MCF 10A (cell line): Measurements from ENCODE around the gene RPL36A. TPM values are rescaled to one million over a fixed set of nuclear protein-coding genes. Genes with fewer than 3 reads are reported as not detected.

Experiments used
- BruUV-seq: library from RNA; stranded (reverse); fragments of 400-500 nt; replicated peaks from 2 replicates; lab custom pipeline; 2021; lab: Mats Ljungman, UMichigan
- CTCF ChIA-PET: fragments of 300-600 bp; sonication (Branson Sonifier 250); formaldehyde crosslinking; extraction: SDS; loops from one replicate; lab custom pipeline; 2021; ENCODE audit warnings: antibody characterized with exemption, inconsistent platforms; lab: Yijun Ruan, JAX
- POLR2A ChIA-PET: fragments of 300-600, 350-650 bp; sonication (Branson Sonifier 250); formaldehyde crosslinking; extraction: SDS; loops from one replicate; lab custom pipeline; 2020; ENCODE audit warnings: antibody characterized with exemption, inconsistent platforms; lab: Yijun Ruan, JAX
- DNase-seq: peaks from one replicate; pipeline ENCODE4 v3.0.0-alpha.2; 2018; ENCODE audit not compliant: unreplicated experiment
- H3K27ac Mint-ChIP-seq: one replicate; pipeline ENCODE4 v1.8.0; 2022; ENCODE audit warnings: mild to moderate bottlenecking, low read depth, mixed read lengths; ENCODE audit not compliant: unreplicated experiment
- H3K27me3 Mint-ChIP-seq: one replicate; pipeline ENCODE4 v1.8.0; 2022; ENCODE audit warnings: mixed read lengths; ENCODE audit not compliant: insufficient read depth, unreplicated experiment
- H3K36me3 Mint-ChIP-seq: one replicate; pipeline ENCODE4 v1.8.0; 2022; ENCODE audit warnings: mild to moderate bottlenecking, moderate library complexity, mixed read lengths; ENCODE audit not compliant: insufficient read depth, unreplicated experiment
- H3K4me1 Mint-ChIP-seq: one replicate; pipeline ENCODE4 v1.8.0; 2022; ENCODE audit warnings: mixed read lengths; ENCODE audit not compliant: insufficient read depth, unreplicated experiment
- H3K4me3 Mint-ChIP-seq: one replicate; pipeline ENCODE4 v1.8.0; 2022; ENCODE audit warnings: mild to moderate bottlenecking, moderate library complexity, mixed read lengths; ENCODE audit not compliant: unreplicated experiment
- H3K9me3 Mint-ChIP-seq: one replicate; pipeline ENCODE4 v1.8.0; 2022; ENCODE audit warnings: mixed read lengths; ENCODE audit not compliant: unreplicated experiment
- intact Hi-C: fragments of 100-400 bp; cut with micrococcal nuclease; formaldehyde crosslinking; loops from 2 replicates; pipeline ENCODE4 v1.14.1; 2022
- total RNA-seq: library from RNA; stranded (reverse); gene quantifications from 2 replicates; pipeline ENCODE4 v1.2.3, GENCODE V29; 2022
- TF ChIP-seq, protein P1 (sequence below): fragments of 200-600 bp; IDR thresholded peaks from one replicate; pipeline ENCODE4 v1.8.0; 2022; ENCODE audit warnings: antibody characterized with exemption, mild to moderate bottlenecking; ENCODE audit not compliant: unreplicated experiment

The RPL36A gene
- total RNA-seq, 1 experiment from 2014 or later, result 482 TPM

DNA sequence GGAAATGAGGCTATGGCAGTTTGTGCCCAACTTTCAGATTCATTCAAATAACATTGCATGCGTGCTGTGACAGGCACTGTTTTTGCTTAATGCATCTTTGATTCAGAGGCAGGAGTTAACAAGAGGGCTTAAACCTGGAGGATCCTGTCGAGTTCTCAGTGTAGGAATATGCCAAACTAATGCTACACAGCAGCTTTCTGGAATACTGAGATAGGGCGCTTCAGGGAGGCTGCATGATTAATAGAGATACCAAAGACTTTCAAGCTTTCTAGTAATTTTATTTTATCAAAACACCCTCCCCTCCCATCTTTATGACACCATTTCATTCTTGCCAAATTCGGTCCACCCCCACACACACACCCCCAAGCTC is 41.6 kb upstream of the RPL36A start:
- BruUV-seq, result no TSS peak
- Mint-ChIP-seq H3K36me3 (peaks cover 16% of the 10 kb centered on the region), H3K27me3 (peaks cover 27% of the 10 kb centered on the region), H3K4me3 (peak overlapping the region; percentile 83), H3K27ac (no peak overlapping the region), H3K9me3 (no peaks in the 10 kb centered on the region), H3K4me1 (no peaks in the 10 kb centered on the region)
- no peak for DNase-seq
- ChIA-PET POLR2A (interaction anchor here (1.5 to 4.3 kb wide), 2 partner anchors 42 to 618 kb away, joined by 3 to 54 read pairs; partner anchors contain the start of gene RPL36A), CTCF (interaction anchor here (1.0 kb wide), 2 partner anchors 8 to 42 kb away, joined by 3 to 4 read pairs; partner anchors contain the start of gene RPL36A)
- intact Hi-C loops, result no loop called here
- TF ChIP-seq, protein P1, sequence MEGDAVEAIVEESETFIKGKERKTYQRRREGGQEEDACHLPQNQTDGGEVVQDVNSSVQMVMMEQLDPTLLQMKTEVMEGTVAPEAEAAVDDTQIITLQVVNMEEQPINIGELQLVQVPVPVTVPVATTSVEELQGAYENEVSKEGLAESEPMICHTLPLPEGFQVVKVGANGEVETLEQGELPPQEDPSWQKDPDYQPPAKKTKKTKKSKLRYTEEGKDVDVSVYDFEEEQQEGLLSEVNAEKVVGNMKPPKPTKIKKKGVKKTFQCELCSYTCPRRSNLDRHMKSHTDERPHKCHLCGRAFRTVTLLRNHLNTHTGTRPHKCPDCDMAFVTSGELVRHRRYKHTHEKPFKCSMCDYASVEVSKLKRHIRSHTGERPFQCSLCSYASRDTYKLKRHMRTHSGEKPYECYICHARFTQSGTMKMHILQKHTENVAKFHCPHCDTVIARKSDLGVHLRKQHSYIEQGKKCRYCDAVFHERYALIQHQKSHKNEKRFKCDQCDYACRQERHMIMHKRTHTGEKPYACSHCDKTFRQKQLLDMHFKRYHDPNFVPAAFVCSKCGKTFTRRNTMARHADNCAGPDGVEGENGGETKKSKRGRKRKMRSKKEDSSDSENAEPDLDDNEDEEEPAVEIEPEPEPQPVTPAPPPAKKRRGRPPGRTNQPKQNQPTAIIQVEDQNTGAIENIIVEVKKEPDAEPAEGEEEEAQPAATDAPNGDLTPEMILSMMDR, result no peak

DNA sequence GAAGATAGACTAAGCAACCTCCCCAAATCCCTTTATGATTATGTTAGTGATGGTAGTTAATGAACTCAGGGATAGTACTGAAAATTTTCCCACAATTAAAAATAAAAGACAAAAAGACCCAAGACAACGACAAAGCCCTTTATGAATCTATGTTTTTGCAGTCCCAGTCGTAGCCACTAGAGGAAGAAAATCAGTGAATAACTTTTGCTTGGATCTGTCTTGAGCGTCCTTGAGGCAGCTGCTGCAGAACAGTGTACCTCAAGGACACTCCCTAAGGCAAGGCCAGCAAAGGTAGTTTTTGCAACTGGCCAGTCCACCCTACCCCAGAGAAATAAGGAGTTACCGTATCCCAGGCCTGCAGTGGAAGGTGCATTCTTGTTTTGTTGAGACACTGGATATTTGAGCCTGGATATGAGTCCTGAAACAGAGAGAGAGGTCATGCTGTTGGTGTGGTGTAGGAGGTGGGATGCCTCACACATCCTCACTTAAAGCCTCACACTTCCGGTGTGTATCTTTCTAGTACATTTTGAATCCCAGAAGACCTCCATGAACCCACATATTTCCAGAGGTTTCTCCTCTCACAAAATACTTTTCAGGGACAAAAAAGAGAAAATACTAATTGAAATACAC is 33.5 kb upstream of the RPL36A start:
- H3K27me3 Mint-ChIP-seq, result peaks cover 60% of the 10 kb centered on the region
- TF ChIP-seq, protein P1, result no peak
- intact Hi-C loops, result no loop called here
- H3K36me3 Mint-ChIP-seq, result no peaks in the 10 kb centered on the region
- no TSS peak for BruUV-seq
- peak; percentile 30 for DNase-seq
- no peaks in the 10 kb centered on the region for H3K9me3 Mint-ChIP-seq
- no peak overlapping the region for H3K27ac Mint-ChIP-seq
- H3K4me1 Mint-ChIP-seq, result no peaks in the 10 kb centered on the region
- H3K4me3 Mint-ChIP-seq, result no peak overlapping the region
- ChIA-PET CTCF (interaction anchor here (0.9 kb wide), 1 partner anchor 8 kb away, joined by 3 read pairs; no protein-coding TSS in a partner anchor), POLR2A (no interaction called here)

DNA sequence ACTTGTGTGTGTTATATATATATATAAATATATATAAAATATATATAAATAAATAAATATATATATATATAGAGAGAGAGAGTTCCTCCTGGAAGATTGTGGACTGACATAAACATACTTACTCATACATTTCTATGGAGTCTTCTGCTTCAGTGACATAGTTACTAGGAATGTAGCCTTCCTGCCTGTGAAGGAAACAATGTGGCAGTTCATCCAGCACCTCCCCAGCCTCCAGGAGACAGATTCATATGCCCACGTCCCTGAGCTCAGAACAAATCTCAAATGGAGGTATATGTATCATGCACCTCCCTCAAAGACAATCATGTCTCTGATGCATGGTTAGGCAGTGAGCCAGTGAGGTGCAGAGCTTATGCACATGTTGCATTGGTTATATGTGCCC is 30.8 kb upstream of the RPL36A start:
- Mint-ChIP-seq H3K9me3 (no peaks in the 10 kb centered on the region), H3K4me1 (no peaks in the 10 kb centered on the region), H3K27me3 (peaks cover 59% of the 10 kb centered on the region), H3K27ac (no peak overlapping the region), H3K4me3 (no peak overlapping the region), H3K36me3 (peaks cover 6% of the 10 kb centered on the region)
- ChIA-PET CTCF (interaction anchor here (0.6 to 0.7 kb wide), 2 partner anchors 41 to 242 kb away, joined by 3 to 6 read pairs; no protein-coding TSS in a partner anchor), POLR2A (no interaction called here)
- no peak for DNase-seq
- intact Hi-C loops, result no loop called here
- TF ChIP-seq, protein P1, result no peak
- BruUV-seq, result no TSS peak

DNA sequence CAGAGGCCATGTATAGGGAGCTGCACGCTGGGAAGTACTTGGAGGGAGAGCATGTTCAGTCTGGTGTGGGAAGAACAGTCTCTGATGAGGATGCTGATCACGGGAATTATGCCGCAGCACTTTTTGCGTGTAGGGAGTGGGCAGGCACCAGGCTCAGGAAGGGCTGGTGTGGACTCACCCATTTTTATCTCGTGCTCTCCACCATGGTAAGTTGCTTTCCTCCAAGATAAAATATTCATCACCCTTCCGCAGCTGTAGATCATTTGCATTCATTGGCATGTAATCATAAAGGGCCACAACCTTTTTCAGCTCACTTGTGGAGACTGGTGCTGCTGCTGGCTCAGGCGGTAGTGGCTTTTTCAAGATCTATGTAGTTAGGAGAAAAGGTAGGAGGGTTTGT is 30.4 kb upstream of the RPL36A start:
- ChIA-PET CTCF (interaction anchor here (0.7 kb wide), 1 partner anchor 243 kb away, joined by 3 read pairs; no protein-coding TSS in a partner anchor), POLR2A (no interaction called here)
- Mint-ChIP-seq H3K9me3 (no peaks in the 10 kb centered on the region), H3K4me3 (no peak overlapping the region), H3K27me3 (peaks cover 59% of the 10 kb centered on the region), H3K36me3 (peaks cover 6% of the 10 kb centered on the region), H3K4me1 (no peaks in the 10 kb centered on the region), H3K27ac (no peak overlapping the region)
- no peak for DNase-seq
- TF ChIP-seq, protein P1, result no peak
- intact Hi-C loops, result no loop called here
- no TSS peak for BruUV-seq
